ENCODE measurements around the gene CNR1. TPM values are rescaled to one million over a fixed set of nuclear protein-coding genes. Genes with fewer than 3 reads are reported as not detected.

The CNR1 gene
- total RNA-seq, 2 donors from 2014 or later: 0.82 to 2.9 TPM

DNA sequence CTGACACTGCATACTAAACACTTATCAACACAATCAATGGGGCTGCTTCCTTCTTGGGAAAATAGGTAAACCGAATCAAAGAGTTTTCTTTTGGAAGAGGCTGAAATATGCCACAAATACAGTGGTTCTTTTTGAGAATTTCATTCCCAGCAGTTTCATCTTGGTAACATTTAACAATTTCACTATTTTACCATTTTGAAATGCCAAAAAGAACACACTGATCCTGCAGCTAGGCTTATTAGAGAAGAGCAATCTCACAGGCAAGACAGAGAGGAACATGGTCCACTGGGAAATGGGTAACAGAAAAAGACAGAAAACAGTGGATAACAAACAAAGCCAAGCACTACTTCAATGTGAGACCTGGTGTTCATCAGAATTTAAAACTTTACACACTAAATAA, 2.5 kb downstream of the CNR1 start:
- intact Hi-C loops (cut with DNase I): no loop called here
- DNase-seq: no peak
- TF ChIP-seq, protein P1, sequence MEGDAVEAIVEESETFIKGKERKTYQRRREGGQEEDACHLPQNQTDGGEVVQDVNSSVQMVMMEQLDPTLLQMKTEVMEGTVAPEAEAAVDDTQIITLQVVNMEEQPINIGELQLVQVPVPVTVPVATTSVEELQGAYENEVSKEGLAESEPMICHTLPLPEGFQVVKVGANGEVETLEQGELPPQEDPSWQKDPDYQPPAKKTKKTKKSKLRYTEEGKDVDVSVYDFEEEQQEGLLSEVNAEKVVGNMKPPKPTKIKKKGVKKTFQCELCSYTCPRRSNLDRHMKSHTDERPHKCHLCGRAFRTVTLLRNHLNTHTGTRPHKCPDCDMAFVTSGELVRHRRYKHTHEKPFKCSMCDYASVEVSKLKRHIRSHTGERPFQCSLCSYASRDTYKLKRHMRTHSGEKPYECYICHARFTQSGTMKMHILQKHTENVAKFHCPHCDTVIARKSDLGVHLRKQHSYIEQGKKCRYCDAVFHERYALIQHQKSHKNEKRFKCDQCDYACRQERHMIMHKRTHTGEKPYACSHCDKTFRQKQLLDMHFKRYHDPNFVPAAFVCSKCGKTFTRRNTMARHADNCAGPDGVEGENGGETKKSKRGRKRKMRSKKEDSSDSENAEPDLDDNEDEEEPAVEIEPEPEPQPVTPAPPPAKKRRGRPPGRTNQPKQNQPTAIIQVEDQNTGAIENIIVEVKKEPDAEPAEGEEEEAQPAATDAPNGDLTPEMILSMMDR (IDR thresholded peaks at IDR 0.05): no peak
- H3K9ac ChIP-seq (ENCODE audit: low read depth in 2 of 2, low read length in 2 of 2): no peak overlapping the region
- H3K27ac ChIP-seq: no peak overlapping the region
- H3K27me3 ChIP-seq: peaks cover 25% of the 10 kb centered on the region
- peaks cover 3% of the 10 kb centered on the region for H3K4me1 ChIP-seq
- H3K9me3 ChIP-seq: no peaks in the 10 kb centered on the region
- H3K36me3 ChIP-seq: no peaks in the 10 kb centered on the region
- no peak overlapping the region for H3K4me3 ChIP-seq

DNA sequence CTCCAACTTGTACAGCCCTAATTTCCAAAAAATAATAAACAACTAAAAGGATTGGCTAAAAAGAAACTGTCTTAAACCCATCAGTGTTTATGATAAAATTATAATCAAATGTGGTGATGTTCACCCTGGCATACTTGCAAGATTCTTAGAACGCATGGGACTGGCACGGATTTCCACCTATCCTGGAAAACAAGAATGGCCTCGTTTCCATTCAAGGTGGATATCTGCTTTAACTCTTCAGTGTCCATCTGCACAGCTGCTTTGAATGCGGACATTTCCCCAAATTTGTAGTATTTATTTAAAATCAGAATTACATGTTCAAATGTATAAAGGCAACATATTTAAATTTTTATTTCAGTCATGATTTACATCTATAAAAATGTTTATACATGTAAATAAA, 4.2 kb downstream of the CNR1 start:
- intact Hi-C loops (cut with DNase I): no loop called here
- Histone ChIP-seq H3K27ac (no peak overlapping the region), H3K27me3 (peaks cover 14% of the 10 kb centered on the region), H3K36me3 (no peaks in the 10 kb centered on the region), H3K4me3 (no peak overlapping the region), H3K9me3 (no peaks in the 10 kb centered on the region), H3K4me1 (peaks cover 3% of the 10 kb centered on the region), H3K9ac (ENCODE audit: low read depth in 2 of 2, low read length in 2 of 2) (no peak overlapping the region)
- TF ChIP-seq, protein P1 (IDR thresholded peaks at IDR 0.05): no peak
- DNase-seq: no peak

DNA sequence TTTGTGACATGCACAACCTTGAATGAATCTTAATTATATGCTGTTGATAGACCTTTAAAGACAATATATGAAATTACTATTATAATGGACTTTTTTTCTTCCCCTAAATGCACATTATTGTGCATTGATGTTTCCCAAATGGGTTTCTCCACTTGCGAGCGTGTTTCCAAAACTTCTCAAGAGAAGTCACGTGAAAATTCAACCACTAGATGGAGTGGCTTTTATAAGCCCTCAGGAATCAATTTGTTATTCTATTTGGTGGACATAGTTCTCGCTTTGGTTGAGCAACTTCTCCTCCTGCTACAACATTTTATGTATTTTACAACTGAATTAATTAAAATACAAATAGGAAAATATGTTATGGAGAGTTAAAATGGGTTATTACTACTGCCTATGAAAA, 9.0 kb downstream of the CNR1 start:
- Histone ChIP-seq H3K27ac (no peak overlapping the region), H3K4me3 (no peak overlapping the region), H3K36me3 (no peaks in the 10 kb centered on the region), H3K4me1 (no peaks in the 10 kb centered on the region), H3K27me3 (no peaks in the 10 kb centered on the region), H3K9me3 (no peaks in the 10 kb centered on the region), H3K9ac (ENCODE audit: low read depth in 2 of 2, low read length in 2 of 2) (no peak overlapping the region)
- no peak for DNase-seq
- TF ChIP-seq, protein P1 (IDR thresholded peaks at IDR 0.05): no peak
- intact Hi-C loops (cut with DNase I): no loop called here

DNA sequence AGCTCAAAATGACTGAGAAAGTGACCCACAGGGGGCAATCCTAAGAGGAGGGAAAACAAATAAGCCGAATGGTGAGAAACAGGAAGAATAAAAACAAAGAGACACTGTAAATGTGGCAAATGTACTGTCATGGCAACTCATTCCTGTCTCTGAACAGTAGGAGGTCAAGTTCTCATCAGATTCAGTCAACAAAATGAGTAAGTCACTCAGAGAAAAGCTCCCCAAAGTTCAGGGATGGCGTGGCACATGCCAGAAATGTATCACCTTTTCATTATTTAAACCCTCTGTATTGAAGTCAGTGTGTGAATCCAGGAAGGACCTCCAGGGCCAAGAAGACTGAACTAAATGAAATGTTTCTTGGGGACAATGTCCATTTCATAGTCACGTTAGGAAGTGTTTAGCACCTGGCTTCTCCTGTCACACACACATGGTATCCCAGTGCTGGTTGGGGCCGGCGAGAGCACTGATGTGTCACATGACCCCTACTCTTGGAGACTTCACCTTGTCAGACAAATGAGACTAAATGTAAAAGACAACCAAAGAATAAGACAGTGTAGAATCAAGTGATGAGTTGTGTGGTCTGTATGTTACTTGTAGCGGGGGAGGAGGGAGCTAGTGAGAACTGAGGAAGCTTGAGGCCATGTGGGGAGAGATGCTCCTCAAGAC, 20.7 kb downstream of the CNR1 start:
- Histone ChIP-seq H3K9me3 (no peaks in the 10 kb centered on the region), H3K27ac (no peak overlapping the region)
- TF ChIP-seq, protein P1 (IDR thresholded peaks at IDR 0.05): no peak

DNA sequence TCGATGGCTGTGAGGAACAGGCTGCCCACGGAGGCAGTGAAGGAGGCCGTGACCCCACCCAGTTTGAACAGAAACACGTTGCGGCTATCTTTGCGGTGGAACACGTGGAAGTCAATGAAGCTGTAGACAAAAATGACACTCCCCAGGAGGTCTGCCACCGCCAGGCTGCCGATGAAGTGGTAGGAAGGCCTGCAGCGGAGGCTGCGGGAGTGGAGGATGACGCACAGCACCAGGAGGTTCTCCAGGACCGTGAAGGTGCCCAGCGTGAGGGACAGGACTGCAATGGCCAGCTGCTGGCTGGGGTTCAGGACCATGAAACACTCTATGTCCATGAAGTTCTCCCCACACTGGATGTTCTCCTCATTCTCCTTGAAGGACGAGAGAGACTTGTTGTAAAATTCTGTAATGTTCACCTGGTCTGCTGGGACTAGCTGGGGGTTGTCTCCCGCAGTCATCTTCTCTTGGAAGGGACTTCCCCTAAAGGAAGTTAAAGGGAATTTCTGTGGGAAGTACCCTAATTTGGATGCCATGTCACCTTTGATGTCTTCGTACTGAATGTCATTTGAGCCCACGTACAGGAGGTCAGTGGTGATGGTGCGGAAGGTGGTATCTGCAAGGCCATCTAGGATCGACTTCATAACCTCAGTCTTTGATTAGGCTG, 21.4 kb downstream of the CNR1 start:
- no peak overlapping the region for H3K9ac ChIP-seq (ENCODE audit: low read depth in 2 of 2, low read length in 2 of 2)
- no peak overlapping the region for H3K4me3 ChIP-seq
- no peak for DNase-seq
- no peaks in the 10 kb centered on the region for H3K36me3 ChIP-seq
- TF ChIP-seq, protein P1 (IDR thresholded peaks at IDR 0.05): no peak
- H3K4me1 ChIP-seq: no peaks in the 10 kb centered on the region
- H3K9me3 ChIP-seq: no peaks in the 10 kb centered on the region
- no peak overlapping the region for H3K27ac ChIP-seq
- intact Hi-C loops (cut with DNase I): no loop called here
- H3K27me3 ChIP-seq: no peaks in the 10 kb centered on the region

More for the DNA sequence above, 20.7 kb downstream of the CNR1 start:
- H3K36me3 ChIP-seq: no peaks in the 10 kb centered on the region
- no peak overlapping the region for H3K4me3 ChIP-seq
- no peaks in the 10 kb centered on the region for H3K4me1 ChIP-seq
- intact Hi-C loops (cut with DNase I): no loop called here
- H3K27me3 ChIP-seq: no peaks in the 10 kb centered on the region
- no peak for DNase-seq
- H3K9ac ChIP-seq (ENCODE audit: low read depth in 2 of 2, low read length in 2 of 2): no peak overlapping the region
